GM12873 (cell line): Measurements from ENCODE around the gene DEPP1.

ENCODE experiments used
- TF ChIP-seq, protein P1 (sequence below): IDR thresholded peaks from 2 replicates; pipeline ENCODE4 v1.5.1; 2012; ENCODE audit warnings: low read depth, mild to moderate bottlenecking, moderate library complexity, low read length, control low read depth; ENCODE audit not compliant: insufficient read depth; ENCODE audit errors: missing control alignments

DEPP1 gene

DNA sequence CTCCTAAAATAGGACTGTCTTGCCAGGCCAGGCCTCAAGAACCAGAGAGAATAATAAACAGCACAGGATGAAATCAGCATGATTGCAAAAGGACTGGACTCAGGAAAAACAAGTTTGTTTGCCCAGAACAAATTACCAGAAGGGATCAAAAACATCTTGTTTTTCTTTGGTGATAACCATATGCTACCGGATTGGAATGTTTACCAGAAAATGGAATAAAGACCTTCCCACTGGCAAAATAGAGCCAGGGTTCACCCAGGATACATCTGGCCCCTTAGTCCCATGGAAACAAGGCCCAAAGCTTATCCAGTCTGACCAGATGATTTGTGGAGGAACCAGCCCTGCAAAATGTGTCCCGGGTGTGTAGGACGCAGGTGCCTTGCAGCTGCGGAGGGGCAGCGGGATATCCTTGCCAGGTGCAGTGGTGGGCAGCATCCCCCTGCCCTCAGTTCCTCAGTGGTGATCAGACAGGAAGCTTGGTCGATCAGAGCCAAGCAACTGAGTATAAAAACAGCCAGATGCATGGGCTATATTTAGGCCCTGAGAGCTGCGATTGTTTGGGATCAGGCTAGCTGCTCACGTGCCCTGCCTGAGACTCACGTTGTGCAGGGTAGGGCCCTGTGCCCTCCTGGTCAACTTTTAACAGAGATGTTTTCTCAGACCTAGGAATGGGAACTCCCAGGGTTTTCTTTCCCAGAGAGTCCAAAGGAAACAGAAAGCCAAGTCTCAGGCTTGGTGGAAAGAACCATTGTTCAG, 17.5 kb upstream of the DEPP1 start:
- TF ChIP-seq, protein P1, sequence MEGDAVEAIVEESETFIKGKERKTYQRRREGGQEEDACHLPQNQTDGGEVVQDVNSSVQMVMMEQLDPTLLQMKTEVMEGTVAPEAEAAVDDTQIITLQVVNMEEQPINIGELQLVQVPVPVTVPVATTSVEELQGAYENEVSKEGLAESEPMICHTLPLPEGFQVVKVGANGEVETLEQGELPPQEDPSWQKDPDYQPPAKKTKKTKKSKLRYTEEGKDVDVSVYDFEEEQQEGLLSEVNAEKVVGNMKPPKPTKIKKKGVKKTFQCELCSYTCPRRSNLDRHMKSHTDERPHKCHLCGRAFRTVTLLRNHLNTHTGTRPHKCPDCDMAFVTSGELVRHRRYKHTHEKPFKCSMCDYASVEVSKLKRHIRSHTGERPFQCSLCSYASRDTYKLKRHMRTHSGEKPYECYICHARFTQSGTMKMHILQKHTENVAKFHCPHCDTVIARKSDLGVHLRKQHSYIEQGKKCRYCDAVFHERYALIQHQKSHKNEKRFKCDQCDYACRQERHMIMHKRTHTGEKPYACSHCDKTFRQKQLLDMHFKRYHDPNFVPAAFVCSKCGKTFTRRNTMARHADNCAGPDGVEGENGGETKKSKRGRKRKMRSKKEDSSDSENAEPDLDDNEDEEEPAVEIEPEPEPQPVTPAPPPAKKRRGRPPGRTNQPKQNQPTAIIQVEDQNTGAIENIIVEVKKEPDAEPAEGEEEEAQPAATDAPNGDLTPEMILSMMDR: no peak

DNA sequence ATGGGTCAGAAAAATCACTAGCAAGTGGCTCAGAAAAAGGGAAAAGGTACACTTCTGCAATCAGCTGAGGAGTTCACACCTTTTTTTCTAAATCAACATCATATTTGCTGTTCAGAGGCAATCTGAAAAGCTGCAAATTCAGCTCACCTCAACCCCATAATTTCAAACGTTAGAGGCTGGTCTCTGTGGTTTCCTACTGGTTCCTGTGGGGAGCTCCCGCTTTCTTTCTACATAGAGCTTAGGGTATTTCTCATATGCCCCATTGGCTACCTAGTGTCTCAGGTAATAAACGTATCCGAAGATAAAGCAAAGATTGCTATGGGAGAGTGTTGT, 16.9 kb upstream of the DEPP1 start:
- TF ChIP-seq, protein P1: no peak

DNA sequence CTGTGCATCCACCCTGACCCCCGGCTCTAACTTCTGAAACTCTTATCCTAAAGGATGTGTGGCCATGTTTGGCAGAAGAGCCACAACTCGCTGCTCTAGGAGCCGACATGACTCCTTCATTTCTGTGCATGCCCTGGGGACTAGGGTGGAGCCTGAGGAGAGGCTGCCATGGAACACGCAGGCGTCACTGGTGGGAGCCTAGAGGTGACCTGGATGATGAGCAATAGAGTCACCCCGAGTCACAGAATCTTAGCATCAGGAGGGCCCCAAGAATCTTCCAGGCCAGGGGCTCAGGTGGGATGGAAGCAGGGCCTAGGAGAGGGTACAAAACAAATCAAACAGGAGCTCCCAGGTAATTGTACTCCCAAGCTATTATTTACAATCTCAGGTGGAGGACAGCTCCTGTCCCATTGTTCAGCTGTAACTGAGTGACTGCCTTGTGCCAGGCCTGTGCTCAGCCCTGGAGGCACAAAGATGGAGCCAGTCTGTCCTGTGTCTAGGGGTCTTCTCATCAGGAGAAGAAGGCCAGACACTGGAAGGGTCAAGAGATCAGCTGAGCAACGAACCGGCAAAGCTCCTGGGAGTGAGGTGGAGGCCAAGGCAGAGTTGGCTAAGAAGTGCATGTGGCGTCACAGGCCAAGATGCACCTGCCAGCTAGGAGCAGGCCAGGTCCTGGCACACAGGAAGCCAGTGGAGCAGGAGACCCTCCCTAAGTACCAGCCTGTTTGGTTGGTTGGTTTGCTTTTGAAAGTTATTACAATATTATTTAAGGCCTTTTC, 16.3 kb upstream of the DEPP1 start:
- TF ChIP-seq, protein P1: no peak

DNA sequence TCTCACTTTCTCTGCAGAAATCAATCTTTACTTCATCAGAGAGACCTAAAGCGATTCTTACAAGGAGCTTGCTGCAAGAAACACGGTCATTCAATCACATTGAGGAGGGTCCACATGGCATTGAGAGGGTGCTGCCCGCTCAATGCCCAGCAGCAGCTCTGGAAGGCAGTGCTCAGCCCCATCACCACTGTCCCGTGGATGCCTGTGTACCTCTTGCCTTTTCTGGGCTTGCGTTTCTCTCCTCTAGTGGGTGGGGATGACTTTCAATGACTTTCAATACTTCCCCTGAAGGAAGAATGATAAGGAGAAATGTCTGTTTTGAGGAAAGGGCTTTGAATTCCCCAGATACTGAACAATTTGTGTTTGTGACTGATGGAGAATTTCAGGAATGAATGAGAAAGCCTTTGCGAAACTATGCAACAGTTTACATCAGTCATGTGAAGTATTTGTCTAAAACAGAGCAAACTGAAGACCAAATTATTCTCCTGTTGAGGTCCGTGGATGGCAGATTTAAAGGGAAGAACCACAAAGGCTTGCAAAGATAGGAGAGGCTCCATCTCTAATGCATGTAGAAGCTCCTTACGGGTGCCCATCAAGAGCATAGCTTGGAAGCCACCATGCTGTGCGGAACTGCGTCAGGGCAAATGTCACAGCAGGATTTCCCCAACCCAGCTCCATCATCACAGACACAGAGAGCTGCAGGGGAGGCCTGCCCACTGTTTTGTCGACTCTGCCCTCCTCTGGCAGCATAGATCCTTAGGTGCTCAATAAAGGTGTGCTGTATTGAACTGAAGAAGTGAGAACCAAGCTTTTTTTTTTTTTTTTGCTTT, 15.5 kb upstream of the DEPP1 start:
- TF ChIP-seq, protein P1: no peak

DNA sequence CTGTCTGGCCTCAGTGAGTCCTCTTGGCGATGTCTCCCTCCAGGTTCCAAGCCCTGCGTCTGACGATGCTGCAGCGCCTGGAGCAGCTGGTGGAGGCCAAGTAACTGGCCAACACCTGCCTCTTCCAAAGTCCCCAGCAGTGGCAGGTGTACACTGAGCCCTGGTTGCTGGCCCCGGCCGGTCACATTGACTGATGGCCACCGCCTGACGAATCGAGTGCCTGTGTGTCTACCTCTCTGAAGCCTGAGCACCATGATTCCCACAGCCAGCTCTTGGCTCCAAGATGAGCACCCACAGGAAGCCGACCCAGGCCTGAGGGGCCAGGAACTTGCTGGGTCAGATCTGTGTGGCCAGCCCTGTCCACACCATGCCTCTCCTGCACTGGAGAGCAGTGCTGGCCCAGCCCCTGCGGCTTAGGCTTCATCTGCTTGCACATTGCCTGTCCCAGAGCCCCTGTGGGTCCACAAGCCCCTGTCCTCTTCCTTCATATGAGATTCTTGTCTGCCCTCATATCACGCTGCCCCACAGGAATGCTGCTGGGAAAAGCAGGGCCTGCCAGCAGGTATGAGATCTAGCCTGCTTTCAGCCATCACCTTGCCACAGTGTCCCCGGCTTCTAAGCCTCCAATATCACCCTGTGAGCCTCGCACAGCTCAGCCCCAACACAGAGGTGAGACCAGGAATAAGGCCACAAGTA, 14.8 kb upstream of the DEPP1 start:
- TF ChIP-seq, protein P1: no peak

DNA sequence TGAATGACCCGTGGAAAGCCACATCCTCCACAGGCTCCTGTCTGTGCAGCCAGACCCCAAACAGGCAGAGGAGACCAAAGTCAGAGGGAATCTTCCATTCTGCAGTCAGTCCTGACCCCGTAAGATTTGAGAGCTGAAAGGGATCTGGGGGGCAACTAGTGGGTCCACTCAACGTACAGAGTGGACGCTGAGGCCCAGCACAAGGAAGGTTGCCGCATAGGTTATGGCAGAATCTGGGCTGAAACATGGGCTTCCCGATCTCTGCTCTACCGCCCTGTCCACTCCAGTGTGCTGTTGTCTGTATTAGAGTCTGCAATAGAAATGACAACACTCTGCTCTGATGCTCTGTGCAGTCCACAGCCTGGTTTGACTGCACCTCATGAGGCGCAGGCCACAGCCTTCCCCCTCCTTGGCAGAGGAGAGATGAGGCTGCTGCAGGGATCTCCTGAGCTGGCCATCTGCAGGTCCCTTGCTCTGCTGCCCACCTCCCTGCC, 14.2 kb upstream of the DEPP1 start:
- TF ChIP-seq, protein P1: no peak
